Epithelial cell of proximal tubule (primary cell): ENCODE measurements around the gene CUX1. TPM values are rescaled to one million over a fixed set of nuclear protein-coding genes. Genes with fewer than 3 reads are reported as not detected.

Experiments
- DNase-seq: peaks from one replicate; pipeline ENCODE4 v3.0.0-alpha.2; 2011; ENCODE audit warnings: low read depth
- H3K4me3 ChIP-seq: 2 replicates; pipeline ENCODE4 v1.5.1; 2011; ENCODE audit warnings: low read depth, mild to moderate bottlenecking, low read length
- CTCF ChIP-seq: conservative IDR thresholded peaks from 2 replicates; pipeline ENCODE4 v1.5.1; 2012; ENCODE audit warnings: low read depth, mild to moderate bottlenecking, low read length
- total RNA-seq: library from RNA; depleted of rRNA; stranded (reverse); fragments of >200 nt; gene quantifications from 2 replicates; pipeline ENCODE4 v1.2.3, GENCODE V29; 2015

The CUX1 gene
- total RNA-seq, 1 donor from 2014 or later, result 37.3 TPM

GRCh38 chr7:102215256-102215655, 397.8 kb downstream of the CUX1 start:
- no peak for TF ChIP-seq CTCF
- no peak overlapping the region for H3K4me3 ChIP-seq
- DNase-seq, result no peak

DNA sequence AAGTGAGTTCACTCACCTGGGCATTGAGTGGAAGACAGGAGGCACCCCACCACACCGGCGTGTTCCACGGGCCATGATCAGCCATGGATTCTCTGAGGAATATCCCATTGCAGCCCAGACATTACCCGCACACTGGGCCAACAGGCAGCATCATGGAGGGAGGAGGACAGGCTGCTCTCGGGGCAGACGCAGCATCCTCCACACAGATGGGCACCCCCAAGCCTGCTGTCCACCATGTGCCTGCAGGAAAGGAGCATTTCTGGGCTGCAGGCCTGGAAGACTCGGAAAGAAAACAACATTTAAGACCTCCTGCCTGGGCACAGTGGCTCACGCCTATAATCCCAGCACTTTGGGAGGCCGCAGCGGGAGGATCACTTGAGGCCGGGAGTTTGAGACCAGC, 398.3 kb downstream of the CUX1 start:
- DNase-seq, result no peak

DNA sequence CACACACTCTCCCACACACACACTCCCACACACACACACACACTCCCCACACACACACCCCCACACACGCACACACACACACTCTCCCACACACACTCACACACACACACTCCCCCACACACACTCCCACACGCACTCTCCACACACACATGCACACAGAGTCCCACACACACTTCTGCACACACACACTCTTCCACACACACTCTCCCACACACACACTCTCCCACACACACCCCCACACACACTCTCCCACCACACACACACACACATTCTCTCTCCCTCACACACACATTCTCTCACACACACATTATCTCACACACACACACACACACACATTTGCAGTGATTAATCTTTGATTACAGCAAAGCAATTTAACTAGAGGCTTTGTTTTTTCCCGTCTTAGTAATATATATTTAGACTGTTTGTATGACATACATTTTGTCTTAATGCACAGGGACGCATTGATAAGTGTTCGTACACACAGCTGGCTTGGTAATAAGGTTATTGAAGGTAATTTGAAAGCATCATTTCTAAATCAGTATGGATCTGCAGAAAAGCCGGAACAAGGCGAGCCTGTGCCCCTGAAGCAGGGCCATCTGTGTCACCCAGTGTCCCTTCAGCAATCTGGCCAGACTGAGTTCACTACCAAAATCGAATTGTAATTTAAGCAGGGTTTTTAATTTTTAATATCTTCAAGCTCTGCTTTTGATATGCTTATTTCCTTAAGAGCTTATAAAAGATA, 399.3 kb downstream of the CUX1 start:
- no peak for TF ChIP-seq CTCF
- DNase-seq, result no peak

More for the DNA sequence above, 398.3 kb downstream of the CUX1 start:
- no peak for TF ChIP-seq CTCF
- H3K4me3 ChIP-seq, result no peak overlapping the region

DNA sequence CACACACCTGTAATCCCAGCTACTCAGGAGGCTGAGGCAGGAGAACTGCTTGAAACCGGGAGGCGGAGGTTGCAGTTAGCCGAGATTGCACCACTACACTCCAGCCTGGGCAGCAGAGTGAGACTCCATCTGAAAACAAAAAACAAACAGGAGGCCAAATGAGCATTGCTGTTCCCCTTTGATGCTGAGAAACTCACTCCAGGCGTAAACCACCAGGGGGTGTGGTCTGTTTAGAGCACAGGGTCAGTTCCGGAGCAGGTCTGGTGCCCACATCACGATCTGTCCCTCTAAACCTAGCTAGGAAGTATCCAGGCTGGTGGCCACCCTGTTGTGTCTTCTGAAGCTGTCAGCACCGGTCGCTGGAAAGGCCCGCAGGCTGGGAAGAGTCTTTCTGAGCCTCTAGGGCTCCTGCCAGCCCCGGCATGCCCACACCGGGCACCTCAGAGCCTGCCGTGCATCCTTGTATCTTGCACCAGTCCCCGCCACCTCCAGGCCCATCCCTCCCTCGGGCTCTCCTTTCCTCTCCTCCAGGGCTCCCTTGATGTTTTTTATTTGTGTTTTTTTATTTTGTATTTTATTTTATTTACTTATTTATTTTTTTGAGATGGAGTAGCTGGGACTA, 402.9 kb downstream of the CUX1 start:
- H3K4me3 ChIP-seq, result no peak overlapping the region
- no peak for DNase-seq
- TF ChIP-seq CTCF, result no peak

More for the DNA sequence above, 399.3 kb downstream of the CUX1 start:
- no peak overlapping the region for H3K4me3 ChIP-seq

DNA sequence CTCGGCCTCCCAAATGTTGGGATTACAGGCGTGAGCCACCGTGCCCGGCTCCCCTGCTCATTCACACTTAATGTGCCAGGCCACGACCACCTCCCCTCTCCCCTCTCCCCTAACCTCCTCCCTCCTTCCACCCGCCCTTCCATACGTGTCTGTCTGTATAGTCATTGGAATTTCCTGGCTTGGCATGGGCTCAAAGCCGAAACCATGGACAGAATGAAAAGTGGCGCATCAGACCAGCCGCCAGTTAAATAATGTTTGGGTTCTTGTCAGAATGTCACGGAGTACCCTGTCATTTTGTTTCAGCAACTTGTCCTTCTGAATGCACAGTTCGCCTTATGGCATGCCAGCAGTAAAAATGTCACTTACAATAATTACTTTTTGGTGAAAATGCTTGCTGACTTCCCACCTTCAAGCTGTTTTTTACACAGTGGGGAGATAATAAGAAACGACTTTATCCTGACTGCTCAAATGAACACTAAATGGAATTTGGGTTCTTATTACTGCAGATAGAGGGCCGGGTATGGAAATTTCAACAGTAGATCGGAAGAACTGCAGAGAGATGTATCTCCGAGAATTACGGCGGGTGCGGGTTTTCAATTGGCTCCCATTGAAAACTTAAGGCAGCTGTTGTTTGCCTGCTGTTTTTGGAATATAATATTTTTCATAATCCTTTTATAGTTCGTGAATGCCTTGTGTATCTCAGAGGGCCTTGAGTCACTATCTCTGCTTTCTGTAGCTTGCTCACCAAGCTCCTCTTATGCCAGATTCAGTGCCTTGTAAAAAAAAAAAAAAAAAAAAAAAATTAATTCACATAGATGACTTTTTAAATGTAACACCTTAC, 403.8 kb downstream of the CUX1 start:
- H3K4me3 ChIP-seq, result no peak overlapping the region
- DNase-seq, result no peak
- no peak for TF ChIP-seq CTCF

DNA sequence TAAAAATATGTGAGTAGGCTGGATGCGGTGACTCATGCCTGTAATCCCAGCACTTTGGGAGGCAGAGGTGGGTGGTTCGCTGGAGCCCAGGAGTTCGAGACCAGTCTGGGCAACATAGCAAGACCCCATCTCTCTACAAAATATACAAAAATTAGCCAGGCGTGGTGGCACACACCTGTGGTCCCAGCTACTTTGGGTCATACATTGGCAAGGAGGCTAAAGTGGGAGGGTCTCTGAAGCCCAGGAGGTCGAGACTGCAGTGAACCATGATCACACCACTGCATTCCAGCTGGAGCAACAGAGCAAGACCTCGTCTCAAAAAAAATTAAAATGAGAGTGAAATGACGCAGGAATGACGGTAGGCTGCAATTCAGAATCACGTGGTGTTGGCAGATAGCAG, 404.5 kb downstream of the CUX1 start:
- DNase-seq, result no peak
- no peak for TF ChIP-seq CTCF
- H3K4me3 ChIP-seq, result no peak overlapping the region
